GM18861 (cell line): ENCODE results near the gene P2RY13.

Experiments used
- ATAC-seq: cut with Tn5 transposase; IDR thresholded peaks from one replicate; pipeline ENCODE4 v1.9.1; 2021; ENCODE audit not compliant: unreplicated experiment

Gene P2RY13

DNA sequence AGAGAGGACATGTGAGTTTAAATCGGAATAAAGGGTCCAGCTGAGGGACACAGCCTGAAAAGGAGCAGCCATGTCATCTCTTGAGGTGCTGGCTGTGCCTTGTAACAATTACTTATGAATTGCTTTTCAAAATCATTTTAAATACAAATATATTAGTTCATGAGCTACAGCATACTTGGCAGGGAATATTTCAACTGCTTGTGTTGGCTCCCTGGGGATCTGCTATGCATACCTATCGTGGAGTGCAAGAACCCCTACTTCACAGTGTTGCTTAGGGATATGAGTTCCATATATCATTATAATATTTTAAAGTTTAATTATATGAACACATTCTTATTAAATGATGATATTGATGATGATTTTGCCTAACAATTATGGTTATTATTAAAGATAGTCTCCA, 31.9 kb downstream of the P2RY13 start:
- no peak for ATAC-seq

DNA sequence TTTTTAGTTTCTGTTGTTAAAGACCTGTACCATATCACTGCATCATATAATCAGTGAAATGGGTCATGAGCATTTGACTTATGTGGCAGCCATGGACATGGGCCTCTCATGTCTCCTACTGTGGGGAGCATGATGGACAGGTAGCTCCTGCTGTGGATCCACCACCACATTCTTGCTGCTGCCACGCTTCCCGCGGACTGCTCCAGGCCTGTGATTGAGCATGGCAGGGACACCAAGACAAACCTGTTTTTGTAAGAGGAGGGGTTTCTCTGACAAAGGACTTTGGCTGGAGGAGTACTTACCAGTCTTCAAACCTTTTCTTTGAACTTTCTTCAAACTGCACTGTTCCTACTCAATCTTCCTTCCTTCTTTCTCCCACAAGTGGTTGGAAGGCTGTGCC, 33.1 kb downstream of the P2RY13 start:
- ATAC-seq, result no peak

DNA sequence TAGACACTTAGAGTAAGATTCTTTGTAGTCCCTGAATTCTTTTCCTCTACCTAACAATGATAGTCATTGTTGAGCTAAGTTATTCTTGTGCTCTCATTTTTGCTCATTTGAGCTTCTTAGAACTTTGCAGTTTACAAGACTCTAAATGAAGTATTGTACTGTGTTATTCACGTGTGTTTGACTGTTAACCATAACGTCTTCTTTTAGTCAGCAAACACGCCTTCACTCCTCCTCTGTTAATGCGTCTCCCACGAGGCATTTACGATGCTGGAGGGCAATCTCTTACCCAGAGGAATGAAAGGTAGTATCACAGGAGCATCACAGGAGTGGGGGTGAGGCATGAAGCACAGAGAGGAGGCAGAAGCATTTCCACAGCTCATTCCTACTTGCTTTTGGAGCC, 36.2 kb downstream of the P2RY13 start:
- no peak for ATAC-seq

DNA sequence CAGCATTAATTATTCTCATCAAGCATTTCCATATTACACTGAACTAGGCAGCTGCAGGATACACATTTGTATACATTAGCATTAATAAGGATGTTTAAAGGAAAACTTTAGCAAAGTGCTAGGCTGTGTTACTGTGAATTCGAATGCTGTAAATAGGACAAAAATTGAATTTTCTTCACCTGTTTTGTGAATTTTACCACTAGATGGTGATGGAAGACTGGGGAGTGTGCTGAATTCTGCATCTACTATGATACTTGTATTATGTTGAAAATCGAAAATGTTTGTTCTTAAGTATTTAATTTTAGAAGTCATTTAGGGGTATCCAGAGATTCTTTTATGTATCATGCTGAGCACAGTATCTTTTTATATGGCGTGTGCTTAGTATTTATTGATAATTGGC, 38.7 kb downstream of the P2RY13 start:
- no peak for ATAC-seq

DNA sequence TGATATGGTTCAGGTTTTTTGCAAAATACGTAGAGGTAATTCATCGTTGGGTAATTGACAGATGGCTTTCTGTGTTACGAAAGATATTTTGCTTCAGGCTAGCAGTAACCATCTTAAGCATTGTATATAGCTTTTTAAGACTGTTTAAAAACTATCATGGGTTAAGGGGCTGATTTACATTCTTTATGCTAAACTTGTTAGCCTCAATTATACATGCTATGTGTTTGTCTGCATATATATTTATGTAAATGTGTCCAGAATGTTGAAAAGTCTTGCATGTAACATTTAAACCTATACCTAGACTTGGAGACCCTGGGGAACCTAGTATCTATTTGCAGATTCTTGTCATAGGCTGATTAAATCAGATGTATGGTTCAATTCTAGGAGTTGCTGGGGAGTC, 39.9 kb downstream of the P2RY13 start:
- no peak for ATAC-seq

DNA sequence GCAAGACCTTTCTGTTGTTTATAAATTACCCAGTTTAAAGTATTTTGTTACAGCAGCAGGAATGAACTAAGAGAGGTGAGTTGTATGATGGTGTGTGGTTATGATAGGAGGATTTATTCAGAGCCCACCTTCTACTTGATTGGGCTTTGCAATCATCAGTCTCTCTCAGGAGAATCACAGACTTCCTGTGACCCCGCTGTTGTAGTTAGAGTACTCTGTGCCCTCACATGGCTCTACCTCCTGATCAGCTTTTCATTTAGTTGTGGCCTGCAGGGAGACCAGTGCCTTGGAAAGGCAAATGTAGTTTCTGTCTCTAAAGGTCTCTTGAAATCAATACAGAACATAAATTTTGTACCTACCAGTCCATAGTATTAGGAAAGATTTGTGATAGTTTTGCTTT, 43.4 kb downstream of the P2RY13 start:
- no peak for ATAC-seq

DNA sequence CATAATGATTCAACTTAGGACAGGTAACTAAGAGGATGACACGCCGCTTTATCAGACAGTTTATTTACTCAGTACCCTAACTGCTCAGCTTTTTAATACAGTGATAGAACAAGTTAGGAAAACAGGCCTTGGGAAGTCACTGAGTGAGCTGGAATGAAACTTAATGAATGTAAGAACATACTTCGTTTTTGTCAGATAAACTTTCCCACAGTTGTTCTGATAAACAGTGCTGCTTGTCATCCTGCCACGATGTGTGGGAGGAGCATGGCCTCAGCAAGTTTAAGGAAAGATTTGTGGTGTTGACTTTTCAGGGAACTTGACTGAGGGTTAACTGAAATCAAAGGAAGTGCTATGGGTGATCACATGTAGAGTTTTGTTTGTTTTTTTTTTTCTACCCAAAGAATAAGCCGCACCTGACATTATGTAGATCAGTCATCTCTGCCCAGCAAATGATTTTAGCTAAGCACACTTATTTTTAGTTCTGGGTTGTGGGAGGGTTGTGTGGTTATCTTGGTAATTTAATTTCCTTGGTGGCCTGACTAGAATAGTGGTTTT, 45.4 kb downstream of the P2RY13 start:
- ATAC-seq, result no peak

DNA sequence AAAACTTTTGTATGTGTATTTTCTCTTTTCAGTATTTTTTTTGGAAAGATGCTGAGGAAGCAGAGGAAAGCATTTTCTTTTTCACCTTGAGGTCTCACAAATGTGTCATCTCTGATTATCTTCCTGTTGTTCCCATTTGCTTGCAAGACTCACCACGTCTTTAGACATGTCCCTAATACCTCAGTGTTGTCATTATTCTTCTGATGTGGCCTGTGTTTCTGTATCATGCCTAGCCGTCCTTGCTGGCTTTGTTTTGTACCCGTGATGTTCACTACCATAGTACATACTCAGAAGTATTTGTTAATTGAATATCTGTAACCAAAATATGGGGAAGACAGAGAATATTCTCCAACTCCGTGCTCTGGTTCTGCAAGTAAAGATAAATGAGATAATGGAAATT, 46.0 kb downstream of the P2RY13 start:
- ATAC-seq, result no peak

DNA sequence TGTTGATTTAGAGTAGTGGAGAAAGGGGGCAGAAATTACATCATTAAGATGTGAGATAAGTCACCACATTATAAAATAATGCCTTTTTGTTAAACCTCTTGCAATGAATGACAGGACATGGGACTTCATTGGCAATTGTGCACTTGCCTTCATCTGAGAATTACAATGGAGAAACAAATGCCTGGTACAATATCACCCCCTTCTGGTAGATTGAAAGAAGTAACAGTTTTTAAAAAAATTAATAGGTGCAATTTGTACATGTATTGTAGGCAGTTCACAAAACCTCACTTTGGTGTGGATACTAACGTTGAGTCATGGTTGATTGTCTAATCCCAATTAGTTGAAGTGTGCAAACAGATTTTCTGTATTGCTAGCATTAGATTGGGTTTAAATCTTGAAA, 46.4 kb downstream of the P2RY13 start:
- peak; percentile 64 for ATAC-seq

DNA sequence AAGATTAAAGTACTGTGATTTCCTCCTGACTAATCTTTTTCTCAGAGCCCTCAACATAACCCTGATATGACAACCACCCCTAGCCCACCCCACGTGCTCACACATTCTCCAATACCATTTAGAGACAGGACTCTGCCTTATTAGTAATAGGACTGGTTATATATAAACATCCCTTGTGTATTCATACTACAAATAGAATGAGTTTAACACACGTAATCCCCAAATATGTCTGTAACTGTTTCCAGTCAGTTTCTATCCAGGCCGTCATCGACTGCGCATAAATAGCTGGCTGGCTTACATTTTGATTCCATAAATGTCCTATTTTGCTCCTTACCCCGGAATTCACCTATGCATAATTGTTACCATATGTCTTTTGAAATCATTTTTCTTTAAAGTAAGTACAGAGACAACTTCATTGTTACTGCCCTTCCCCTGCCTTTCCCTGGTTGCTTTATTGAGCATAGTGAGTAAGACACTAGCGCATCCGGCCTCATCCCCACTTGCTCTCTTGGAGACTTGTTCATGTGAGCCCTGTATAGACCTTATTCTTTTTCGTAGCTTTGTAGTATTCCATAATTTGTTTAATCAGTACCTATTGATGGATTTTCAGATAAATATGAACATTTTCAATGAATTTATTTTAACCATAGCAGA, 47.6 kb downstream of the P2RY13 start:
- no peak for ATAC-seq

DNA sequence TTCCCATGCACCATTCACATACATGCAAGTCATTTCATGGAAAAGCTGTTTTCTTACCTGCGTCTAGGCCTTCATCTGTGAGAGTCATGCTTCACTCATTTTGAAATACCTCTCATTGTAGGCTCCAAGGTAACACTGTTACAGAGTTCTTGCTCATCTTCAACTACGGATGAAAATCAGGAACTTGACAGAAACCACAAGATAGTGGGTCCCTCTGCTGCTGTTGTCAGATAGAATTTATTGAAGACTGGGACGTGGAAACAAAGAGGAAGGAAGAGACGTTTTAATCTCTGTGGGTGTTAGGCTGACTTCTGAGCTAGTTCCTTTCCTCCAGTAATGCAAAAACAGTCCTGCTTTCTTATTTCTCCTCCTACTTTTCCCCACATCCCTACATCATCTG, 51.1 kb downstream of the P2RY13 start, which contains the start of gene P2RY14:
Gene P2RY14 (minus strand): TSS at position 313 of the 400 bp plus-strand sequence. CDS start 64,226 bp downstream, outside the sequence.
- no peak for ATAC-seq

DNA sequence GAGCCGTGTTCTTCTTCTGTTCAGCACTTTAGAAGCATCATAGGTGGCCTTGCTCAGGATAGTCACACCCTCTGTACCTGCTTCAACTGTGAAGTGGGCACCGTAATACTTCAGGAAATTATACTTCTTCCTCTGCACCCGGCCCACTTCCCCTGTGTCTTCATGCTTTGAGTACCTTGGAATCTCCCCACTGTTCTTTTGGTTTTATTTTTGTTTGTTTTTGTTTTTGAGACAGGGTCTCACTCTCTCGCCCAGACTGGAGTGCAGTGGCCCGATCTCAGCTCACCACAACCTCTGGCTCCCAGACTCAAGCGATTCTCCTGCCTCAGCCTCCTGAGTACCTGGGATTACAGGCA, 52.7 kb downstream of the P2RY13 start:
- ATAC-seq, result peak; percentile 54
